GM21367 (cell line): ENCODE measurements around the gene TMEM132D.

ENCODE experiments used
- ATAC-seq: cut with Tn5 transposase; IDR thresholded peaks from one replicate; pipeline ENCODE4 v1.9.1; 2021; ENCODE audit not compliant: unreplicated experiment

TMEM132D gene

GRCh38 chr12:129605666-129606065, 298.2 kb downstream of the TMEM132D start:
- no peak for ATAC-seq

GRCh38 chr12:129604506-129604905, 299.3 kb downstream of the TMEM132D start:
- no peak for ATAC-seq

GRCh38 chr12:129599406-129599805, 304.4 kb downstream of the TMEM132D start:
- no peak for ATAC-seq

GRCh38 chr12:129594098-129594497, 309.7 kb downstream of the TMEM132D start:
- no peak for ATAC-seq

GRCh38 chr12:129592449-129592848, 311.4 kb downstream of the TMEM132D start:
- no peak for ATAC-seq

GRCh38 chr12:129589503-129589902, 314.3 kb downstream of the TMEM132D start:
- no peak for ATAC-seq

- ATAC-seq: no peak
These were observed 315.7 kb downstream of the TMEM132D start for GRCh38 chr12:129588142-129588541.

GRCh38 chr12:129585296-129585695, 318.5 kb downstream of the TMEM132D start:
- ATAC-seq: no peak

- ATAC-seq: no peak
These were observed 323.9 kb downstream of the TMEM132D start for GRCh38 chr12:129579879-129580278.

- ATAC-seq: no peak
These were observed 331.8 kb downstream of the TMEM132D start for GRCh38 chr12:129571901-129572494.

GRCh38 chr12:129570796-129571400, 332.9 kb downstream of the TMEM132D start:
- ATAC-seq: no peak

GRCh38 chr12:129566800-129567199, 337.0 kb downstream of the TMEM132D start:
- no peak for ATAC-seq

GRCh38 chr12:129564768-129565167, 339.1 kb downstream of the TMEM132D start:
- no peak for ATAC-seq

- ATAC-seq: no peak
These were observed 340.6 kb downstream of the TMEM132D start for GRCh38 chr12:129563266-129563665.

GRCh38 chr12:129561304-129561703, 342.5 kb downstream of the TMEM132D start:
- ATAC-seq: no peak

GRCh38 chr12:129559776-129560175, 344.0 kb downstream of the TMEM132D start:
- no peak for ATAC-seq

- no peak for ATAC-seq
These were observed 345.8 kb downstream of the TMEM132D start for GRCh38 chr12:129558036-129558435.

GRCh38 chr12:129556082-129556481, 347.7 kb downstream of the TMEM132D start:
- ATAC-seq: no peak

- no peak for ATAC-seq
These were observed 350.7 kb downstream of the TMEM132D start for GRCh38 chr12:129552996-129553750.

- ATAC-seq: no peak
These were observed 352.4 kb downstream of the TMEM132D start for GRCh38 chr12:129551441-129551840.

GRCh38 chr12:129550353-129550752, 353.5 kb downstream of the TMEM132D start:
- no peak for ATAC-seq

GRCh38 chr12:129549656-129550055, 354.2 kb downstream of the TMEM132D start:
- no peak for ATAC-seq
